GM21367 (cell line): ENCODE data around the gene TMEM63B.
"Not testable (repeated sequence)": the region's sequence is repeated elsewhere in the genome, so short reads cannot be mapped to it uniquely, and the experiment has no call there.

Experiments
- ATAC-seq: cut with Tn5 transposase; IDR thresholded peaks from one replicate; pipeline ENCODE4 v1.9.1; 2021; ENCODE audit not compliant: unreplicated experiment

TMEM63B gene

GRCh38 chr6:44189257-44189656 lies 61.9 kb downstream of the TMEM63B start:
- ATAC-seq, result no peak

- ATAC-seq, result no peak
Observed at GRCh38 chr6:44190715-44191114, 63.4 kb downstream of the TMEM63B start.

- no peak for ATAC-seq
Observed at GRCh38 chr6:44192428-44193041, 65.2 kb downstream of the TMEM63B start.

GRCh38 chr6:44193307-44193910 lies 66.1 kb downstream of the TMEM63B start:
- ATAC-seq, result no peak

GRCh38 chr6:44194326-44194725 lies 67.0 kb downstream of the TMEM63B start:
- ATAC-seq, result no peak

GRCh38 chr6:44196351-44196750 lies 69.0 kb downstream of the TMEM63B start:
- ATAC-seq, result not testable (repeated sequence)

GRCh38 chr6:44198684-44199083 lies 71.3 kb downstream of the TMEM63B start:
- no peak for ATAC-seq

- no peak for ATAC-seq
Observed at GRCh38 chr6:44199883-44200282, 72.5 kb downstream of the TMEM63B start.

GRCh38 chr6:44201200-44201599 lies 73.8 kb downstream of the TMEM63B start:
- no peak for ATAC-seq

- ATAC-seq, result no peak
Observed at GRCh38 chr6:44201638-44202303, 74.4 kb downstream of the TMEM63B start.

- no peak for ATAC-seq
Observed at GRCh38 chr6:44202332-44202971, 75.1 kb downstream of the TMEM63B start.

GRCh38 chr6:44202972-44203750 lies 75.8 kb downstream of the TMEM63B start:
- ATAC-seq, result no peak

- ATAC-seq, result no peak
Observed at GRCh38 chr6:44203955-44204354, 76.6 kb downstream of the TMEM63B start.
